Loucy (cell line): ENCODE measurements around the gene KRTAP1-3.
"Not testable (repeated sequence)": the region's sequence is repeated elsewhere in the genome, so short reads cannot be mapped to it uniquely, and the experiment has no call there.

ENCODE experiments used
- H2AFZ ChIP-seq: fragments of 200-600 bp; sonication (generic); 2 replicates; pipeline ENCODE4 v1.6.0; 2016; ENCODE audit warnings: antibody characterized with exemption, mild to moderate bottlenecking, low read length, moderate library complexity
- H3F3A ChIP-seq: fragments of 200-600 bp; 2 replicates; pipeline ENCODE4 v1.6.0; 2016; ENCODE audit warnings: antibody characterized with exemption, low read depth, mild to moderate bottlenecking
- H3K27me3 ChIP-seq: fragments of 200-600 bp; sonication (generic); 2 replicates; pipeline ENCODE4 v1.6.1; 2014; ENCODE audit warnings: low read length, mild to moderate bottlenecking; ENCODE audit not compliant: insufficient read depth, poor library complexity, severe bottlenecking
- H3K36me3 ChIP-seq: fragments of 200-600 bp; sonication (generic); 2 replicates; pipeline ENCODE4 v1.6.1; 2016; ENCODE audit warnings: low read length; ENCODE audit not compliant: insufficient read depth
- H3K4me1 ChIP-seq: fragments of 200-600 bp; sonication (generic); 2 replicates; pipeline ENCODE4 v1.5.1; 2014; ENCODE audit warnings: low read length, mild to moderate bottlenecking; ENCODE audit not compliant: insufficient read depth, poor library complexity, severe bottlenecking
- H3K4me2 ChIP-seq: fragments of 200-600 bp; sonication (generic); 2 replicates; pipeline ENCODE4 v1.6.0; 2014; ENCODE audit warnings: antibody characterized with exemption, low read length, low read depth, mild to moderate bottlenecking; ENCODE audit not compliant: poor library complexity, severe bottlenecking
- H3K4me3 ChIP-seq: fragments of 200-600 bp; sonication (generic); 2 replicates; pipeline ENCODE4 v1.5.1; 2014; ENCODE audit warnings: low read length, mild to moderate bottlenecking, mixed read lengths; ENCODE audit not compliant: poor library complexity, severe bottlenecking
- H3K79me2 ChIP-seq: fragments of 200-600 bp; sonication (generic); 2 replicates; pipeline ENCODE4 v1.6.1; 2014; ENCODE audit warnings: low read length; ENCODE audit not compliant: insufficient read depth
- H3K9ac ChIP-seq: fragments of 200-600 bp; sonication (generic); 2 replicates; pipeline ENCODE4 v1.6.0; 2014; ENCODE audit warnings: mild to moderate bottlenecking, low read depth, low read length, moderate library complexity; ENCODE audit not compliant: poor library complexity, severe bottlenecking
- H3K9me2 ChIP-seq: fragments of 200-600 bp; sonication (generic); replicated peaks from 2 replicates; pipeline ENCODE4 v1.6.1; 2016; ENCODE audit warnings: low read depth, low read length, mixed read lengths
- H3K9me3 ChIP-seq: fragments of 200-600 bp; sonication (generic); 2 replicates; pipeline ENCODE4 v1.6.1; 2014; ENCODE audit warnings: mild to moderate bottlenecking, antibody characterized with exemption, low read length, low read depth; ENCODE audit not compliant: insufficient read depth
- H4K20me1 ChIP-seq: fragments of 200-600 bp; sonication (generic); 2 replicates; pipeline ENCODE4 v1.6.0; 2014; ENCODE audit warnings: antibody characterized with exemption, low read length, mild to moderate bottlenecking; ENCODE audit not compliant: insufficient read depth, poor library complexity, severe bottlenecking
- CTCF ChIP-seq: fragments of 200-600 bp; sonication (generic); conservative IDR thresholded peaks from 2 replicates; pipeline ENCODE4 v1.5.1; 2014; ENCODE audit warnings: mild to moderate bottlenecking, antibody characterized with exemption, low read length
- EZH2phosphoT487 ChIP-seq: fragments of 200-600 bp; IDR thresholded peaks from 2 replicates; pipeline ENCODE4 v1.6.1; 2018; ENCODE audit warnings: antibody characterized with exemption, mild to moderate bottlenecking, moderate library complexity, borderline replicate concordance

KRTAP1-3 gene

GRCh38 chr17:41052566-41052965, 17.9 kb upstream of the KRTAP1-3 start:
- Histone ChIP-seq H3K9me3 (no peaks in the 10 kb centered on the region), H3K4me2 (no peak overlapping the region), H3K4me1 (peaks cover 8% of the 10 kb centered on the region), H2AFZ (no peak overlapping the region), H4K20me1 (no peaks in the 10 kb centered on the region), H3K27me3 (no peaks in the 10 kb centered on the region), H3K79me2 (no peaks in the 10 kb centered on the region), H3K36me3 (no peaks in the 10 kb centered on the region), H3F3A (no peaks in the 10 kb centered on the region), H3K9me2 (no peaks in the 10 kb centered on the region), H3K9ac (no peak overlapping the region), H3K4me3 (no peak overlapping the region)
- no peak for TF ChIP-seq CTCF
- TF ChIP-seq EZH2phosphoT487: no peak

- no peaks in the 10 kb centered on the region for H3K79me2 ChIP-seq
- no peak overlapping the region for H2AFZ ChIP-seq
- H3K36me3 ChIP-seq: no peaks in the 10 kb centered on the region
- H3K4me2 ChIP-seq: no peak overlapping the region
- 0 out of 2 replicates have a peak, but pooled peaks cover 2% of the 10 kb centered on the region for H3F3A ChIP-seq
- no peak overlapping the region for H3K9ac ChIP-seq
- TF ChIP-seq CTCF: no peak
- H3K4me3 ChIP-seq: no peak overlapping the region
- no peaks in the 10 kb centered on the region for H4K20me1 ChIP-seq
- peaks cover 8% of the 10 kb centered on the region for H3K4me1 ChIP-seq
- no peaks in the 10 kb centered on the region for H3K9me3 ChIP-seq
- no peaks in the 10 kb centered on the region for H3K9me2 ChIP-seq
- H3K27me3 ChIP-seq: no peaks in the 10 kb centered on the region
Observed at GRCh38 chr17:41049110-41049509, 14.4 kb upstream of the KRTAP1-3 start.

GRCh38 chr17:41048441-41048840, 13.8 kb upstream of the KRTAP1-3 start:
- H3K9me3 ChIP-seq: no peaks in the 10 kb centered on the region
- TF ChIP-seq EZH2phosphoT487 (no peak), CTCF (no peak)
- no peaks in the 10 kb centered on the region for H3K9me2 ChIP-seq
- H2AFZ ChIP-seq: no peak overlapping the region
- no peaks in the 10 kb centered on the region for H3K79me2 ChIP-seq
- no peak overlapping the region for H3K9ac ChIP-seq
- H4K20me1 ChIP-seq: no peaks in the 10 kb centered on the region
- peaks cover 13% of the 10 kb centered on the region for H3K4me1 ChIP-seq
- H3K36me3 ChIP-seq: no peaks in the 10 kb centered on the region
- no peak overlapping the region for H3K4me3 ChIP-seq
- 0 out of 2 replicates have a peak, but pooled peaks cover 6% of the 10 kb centered on the region for H3F3A ChIP-seq
- H3K27me3 ChIP-seq: no peaks in the 10 kb centered on the region
- H3K4me2 ChIP-seq: no peak overlapping the region

- not testable (repeated sequence) for H3F3A ChIP-seq, H4K20me1 ChIP-seq, H3K4me3 ChIP-seq, H3K79me2 ChIP-seq, H2AFZ ChIP-seq, H3K9ac ChIP-seq, H3K4me2 ChIP-seq, H3K9me2 ChIP-seq, H3K36me3 ChIP-seq, H3K9me3 ChIP-seq, H3K4me1 ChIP-seq
- peaks cover 14% of the 10 kb centered on the region for H3K27me3 ChIP-seq
Observed at GRCh38 chr17:41046735-41047465, 12.2 kb upstream of the KRTAP1-3 start, which contains the start of gene KRTAP2-1. KRTAP2-1 (minus strand) TSS chr17:41047316; CDS start chr17:41047267, 49 bp downstream.
